ENCODE measurements around the gene RASGRF2.

Gene RASGRF2

GRCh38 chr5:81191726-81192372, 231.7 kb downstream of the RASGRF2 start:
- no peak for DNase-seq
- Mint-ChIP-seq H3K27me3 (ENCODE audit: low read depth, poor library complexity) (peaks cover 9% of the 10 kb centered on the region), H3K36me3 (ENCODE audit: low read depth) (no peaks in the 10 kb centered on the region), H3K27ac (no peak overlapping the region), H3K4me3 (no peak overlapping the region), H3K9me3 (no peaks in the 10 kb centered on the region), H3K4me1 (peaks cover 35% of the 10 kb centered on the region)
- no peak for TF ChIP-seq CTCF (IDR thresholded peaks at IDR 0.05)

DNA sequence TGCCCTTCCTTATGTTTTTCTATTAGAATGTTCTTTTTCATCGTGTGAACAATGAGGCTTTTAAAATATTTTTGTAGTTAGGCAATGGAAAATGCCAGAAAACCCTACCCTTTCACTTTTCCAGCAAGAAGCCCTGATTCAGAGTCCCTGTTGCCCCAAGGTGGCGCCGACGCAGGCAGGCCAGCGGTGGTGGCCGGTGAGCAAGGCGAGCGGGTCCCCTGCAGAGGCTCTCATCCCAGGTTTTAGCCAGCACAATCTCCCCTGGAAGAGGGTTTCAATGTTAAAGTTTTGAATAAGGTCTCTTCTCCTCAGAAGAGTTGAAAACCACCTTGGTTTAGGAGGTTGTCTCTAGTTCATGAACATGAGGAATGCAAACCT, 232.2 kb downstream of the RASGRF2 start:
- H3K36me3 Mint-ChIP-seq (ENCODE audit: low read depth), result no peaks in the 10 kb centered on the region
- no peak for DNase-seq
- H3K9me3 Mint-ChIP-seq, result no peaks in the 10 kb centered on the region
- no peak overlapping the region for H3K27ac Mint-ChIP-seq
- H3K27me3 Mint-ChIP-seq (ENCODE audit: low read depth, poor library complexity), result peaks cover 9% of the 10 kb centered on the region
- peaks cover 35% of the 10 kb centered on the region for H3K4me1 Mint-ChIP-seq
- no peak for TF ChIP-seq CTCF (IDR thresholded peaks at IDR 0.05)
- H3K4me3 Mint-ChIP-seq, result no peak overlapping the region

- H3K27me3 Mint-ChIP-seq (ENCODE audit: low read depth, poor library complexity), result peaks cover 4% of the 10 kb centered on the region
- H3K4me1 Mint-ChIP-seq, result peaks cover 29% of the 10 kb centered on the region
- H3K36me3 Mint-ChIP-seq (ENCODE audit: low read depth), result no peaks in the 10 kb centered on the region
- peak overlapping the region; percentile 49 for H3K4me3 Mint-ChIP-seq
- no peak overlapping the region for H3K27ac Mint-ChIP-seq
- peak; percentile 91 for DNase-seq
- peak; percentile 93 for TF ChIP-seq CTCF (IDR thresholded peaks at IDR 0.05)
- H3K9me3 Mint-ChIP-seq, result no peaks in the 10 kb centered on the region
These were observed 234.6 kb downstream of the RASGRF2 start for GRCh38 chr5:81194633-81195334.

DNA sequence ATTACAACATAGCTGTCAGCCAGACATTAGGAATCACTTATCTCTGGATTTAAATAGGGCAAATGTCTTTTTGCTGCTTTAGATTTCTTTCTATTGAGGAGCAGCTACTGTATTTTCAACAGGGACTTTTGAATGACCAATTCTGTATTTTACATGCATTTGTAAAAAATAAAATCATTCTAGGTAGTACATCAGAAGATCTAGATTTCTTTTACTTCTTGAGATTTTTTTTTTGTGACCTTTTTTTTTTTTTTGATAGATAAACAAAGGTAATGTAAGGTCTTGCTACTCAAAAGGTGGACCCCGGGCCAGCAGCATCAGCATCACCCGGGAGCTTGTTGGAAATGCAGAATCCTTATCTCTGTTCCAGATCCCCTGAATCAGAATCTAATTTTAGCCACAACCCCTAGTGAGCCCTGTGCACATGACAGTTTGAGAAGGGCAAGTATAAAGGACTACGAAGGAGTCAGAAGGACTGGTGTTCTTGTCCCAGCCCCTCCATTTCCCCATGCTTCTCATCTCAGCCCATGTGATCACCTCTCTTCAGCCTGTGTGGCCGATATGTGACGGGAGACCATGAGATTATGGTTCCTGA, 235.3 kb downstream of the RASGRF2 start:
- no peaks in the 10 kb centered on the region for H3K9me3 Mint-ChIP-seq
- no peak overlapping the region for H3K27ac Mint-ChIP-seq
- peaks cover 22% of the 10 kb centered on the region for H3K4me1 Mint-ChIP-seq
- no peak for TF ChIP-seq CTCF (IDR thresholded peaks at IDR 0.05)
- no peak overlapping the region for H3K4me3 Mint-ChIP-seq
- peaks cover 4% of the 10 kb centered on the region for H3K27me3 Mint-ChIP-seq (ENCODE audit: low read depth, poor library complexity)
- DNase-seq, result no peak
- no peaks in the 10 kb centered on the region for H3K36me3 Mint-ChIP-seq (ENCODE audit: low read depth)

GRCh38 chr5:81202655-81203054, 242.5 kb downstream of the RASGRF2 start:
- H3K4me1 Mint-ChIP-seq, result no peaks in the 10 kb centered on the region
- H3K27ac Mint-ChIP-seq, result no peak overlapping the region
- DNase-seq, result no peak
- no peaks in the 10 kb centered on the region for H3K9me3 Mint-ChIP-seq
- H3K4me3 Mint-ChIP-seq, result no peak overlapping the region
- no peaks in the 10 kb centered on the region for H3K27me3 Mint-ChIP-seq (ENCODE audit: low read depth, poor library complexity)
- TF ChIP-seq CTCF (IDR thresholded peaks at IDR 0.05), result no peak
- H3K36me3 Mint-ChIP-seq (ENCODE audit: low read depth), result peaks cover 10% of the 10 kb centered on the region

All from nephron progenitor cell (in vitro differentiated cells).